Suprapubic skin (tissue), 4 donors: ENCODE data around the gene SPOP. TPM values are rescaled to one million over a fixed set of nuclear protein-coding genes. Genes with fewer than 3 reads are reported as not detected.

Experiments
- DNase-seq, 2 donors: peaks; one replicate each; pipeline ENCODE4 v3.0.0-alpha.2; 2019; ENCODE audit warnings: low spot score in 2 of 2
- H3K27ac ChIP-seq: fragments of 200-600 bp; sonication (generic); one replicate; pipeline ENCODE4 v1.5.1; 2019
- H3K27me3 ChIP-seq: fragments of 200-600 bp; sonication (generic); one replicate; pipeline ENCODE4 v1.5.1; 2019
- H3K36me3 ChIP-seq: fragments of 200-600 bp; sonication (generic); one replicate; pipeline ENCODE4 v1.5.1; 2019
- H3K4me1 ChIP-seq: fragments of 200-600 bp; sonication (generic); one replicate; pipeline ENCODE4 v1.5.1; 2019
- H3K4me3 ChIP-seq: fragments of 200-600 bp; sonication (generic); one replicate; pipeline ENCODE4 v1.5.1; 2019; ENCODE audit warnings: mild to moderate bottlenecking
- H3K9me3 ChIP-seq: fragments of 200-600 bp; sonication (generic); one replicate; pipeline ENCODE4 v1.5.1; 2019
- EP300 ChIP-seq: sonication (generic); formaldehyde crosslinking; IDR thresholded peaks from one replicate; pipeline ENCODE4 v1.6.1; 2017; ENCODE audit warnings: antibody characterized with exemption
- POLR2A ChIP-seq, 2 donors: fragments of 450-650 bp; IDR thresholded peaks; one replicate each; pipeline ENCODE4 v1.6.1; 2017; ENCODE audit warnings: antibody characterized with exemption in 2 of 2, mild to moderate bottlenecking in 2 of 2, moderate library complexity in 2 of 2
- POLR2AphosphoS5 ChIP-seq, 3 donors: sonication (generic); formaldehyde crosslinking; IDR thresholded peaks; one replicate each; pipeline ENCODE4 v1.6.1; 2017; ENCODE audit warnings: antibody characterized with exemption in 3 of 3
- WGBS: methylation state at CpG from one replicate; pipeline ENCODE4 v1.1.5; 2018; 5-methylcytosine and 5-hydroxymethylcytosine counted together
- total RNA-seq, 4 donors: library from RNA; depleted of rRNA; stranded (reverse); fragments of >200 nt; gene quantifications; one replicate each; pipeline ENCODE4 v1.1.0, GENCODE V29; 2016
- TF ChIP-seq, protein P1 (sequence below), 2 donors: fragments of 200-600 bp in 1 of 2; fragments of 450-650 bp in 1 of 2; sonication (generic) in 1 of 2; IDR thresholded peaks; one replicate each; pipeline ENCODE4 v1.5.1; 2016 to 2019; ENCODE audit warnings: antibody characterized with exemption in 2 of 2, mild to moderate bottlenecking in 1 of 2, moderate library complexity in 1 of 2

Gene SPOP
- total RNA-seq, 4 donors from 2014 or later = 26.1 to 59.3 (median 41.7) TPM

DNA sequence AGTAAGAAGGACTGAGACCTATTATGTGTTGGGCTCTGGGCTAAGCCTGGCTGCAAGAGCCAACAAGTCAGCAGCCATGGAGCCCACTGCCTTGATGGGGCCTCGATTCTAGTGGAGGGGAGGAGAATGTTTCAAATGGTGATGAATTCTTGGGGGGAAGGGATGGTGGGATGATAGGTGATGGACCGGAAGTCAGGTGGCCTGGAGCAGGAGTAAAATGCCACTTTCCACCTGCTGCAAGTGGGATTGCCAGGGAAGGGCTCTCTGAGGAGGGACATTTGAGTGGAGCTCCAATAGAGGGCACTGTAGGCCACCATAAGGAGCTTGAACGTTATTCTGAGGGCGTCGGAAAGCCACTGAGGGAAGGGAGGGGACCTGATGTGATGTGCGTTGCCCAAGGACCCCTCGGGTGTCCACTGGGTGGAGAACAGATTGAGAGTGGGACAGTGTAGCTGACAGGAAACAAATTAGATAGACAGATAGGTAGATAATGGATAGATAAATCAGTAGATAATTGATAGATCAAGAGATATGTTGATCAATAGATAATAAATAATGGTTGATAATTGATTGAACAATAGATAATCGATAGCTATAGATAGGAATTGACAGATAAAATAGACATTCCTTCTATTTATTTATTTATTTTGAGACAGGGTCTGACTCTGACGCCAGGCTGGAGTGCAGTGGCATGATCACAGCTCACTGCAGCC, 120.4 kb downstream of the SPOP start:
- H3K27me3 ChIP-seq = peaks cover 4% of the 10 kb centered on the region
- peak; percentile 38 to 56 for DNase-seq
- no peak overlapping the region for H3K4me3 ChIP-seq
- H3K9me3 ChIP-seq = no peaks in the 10 kb centered on the region
- no peaks in the 10 kb centered on the region for H3K36me3 ChIP-seq
- WGBS = 24% methylated on average over 9 of the region's 9 CpGs
- TF ChIP-seq POLR2AphosphoS5 (IDR thresholded peaks at IDR 0.05) = no peak
- TF ChIP-seq, protein P1, sequence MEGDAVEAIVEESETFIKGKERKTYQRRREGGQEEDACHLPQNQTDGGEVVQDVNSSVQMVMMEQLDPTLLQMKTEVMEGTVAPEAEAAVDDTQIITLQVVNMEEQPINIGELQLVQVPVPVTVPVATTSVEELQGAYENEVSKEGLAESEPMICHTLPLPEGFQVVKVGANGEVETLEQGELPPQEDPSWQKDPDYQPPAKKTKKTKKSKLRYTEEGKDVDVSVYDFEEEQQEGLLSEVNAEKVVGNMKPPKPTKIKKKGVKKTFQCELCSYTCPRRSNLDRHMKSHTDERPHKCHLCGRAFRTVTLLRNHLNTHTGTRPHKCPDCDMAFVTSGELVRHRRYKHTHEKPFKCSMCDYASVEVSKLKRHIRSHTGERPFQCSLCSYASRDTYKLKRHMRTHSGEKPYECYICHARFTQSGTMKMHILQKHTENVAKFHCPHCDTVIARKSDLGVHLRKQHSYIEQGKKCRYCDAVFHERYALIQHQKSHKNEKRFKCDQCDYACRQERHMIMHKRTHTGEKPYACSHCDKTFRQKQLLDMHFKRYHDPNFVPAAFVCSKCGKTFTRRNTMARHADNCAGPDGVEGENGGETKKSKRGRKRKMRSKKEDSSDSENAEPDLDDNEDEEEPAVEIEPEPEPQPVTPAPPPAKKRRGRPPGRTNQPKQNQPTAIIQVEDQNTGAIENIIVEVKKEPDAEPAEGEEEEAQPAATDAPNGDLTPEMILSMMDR (IDR thresholded peaks at IDR 0.05) = peak in 1 of 2 donors; percentile 56
- H3K4me1 ChIP-seq = peaks cover 21% of the 10 kb centered on the region
- no peak overlapping the region for H3K27ac ChIP-seq

DNA sequence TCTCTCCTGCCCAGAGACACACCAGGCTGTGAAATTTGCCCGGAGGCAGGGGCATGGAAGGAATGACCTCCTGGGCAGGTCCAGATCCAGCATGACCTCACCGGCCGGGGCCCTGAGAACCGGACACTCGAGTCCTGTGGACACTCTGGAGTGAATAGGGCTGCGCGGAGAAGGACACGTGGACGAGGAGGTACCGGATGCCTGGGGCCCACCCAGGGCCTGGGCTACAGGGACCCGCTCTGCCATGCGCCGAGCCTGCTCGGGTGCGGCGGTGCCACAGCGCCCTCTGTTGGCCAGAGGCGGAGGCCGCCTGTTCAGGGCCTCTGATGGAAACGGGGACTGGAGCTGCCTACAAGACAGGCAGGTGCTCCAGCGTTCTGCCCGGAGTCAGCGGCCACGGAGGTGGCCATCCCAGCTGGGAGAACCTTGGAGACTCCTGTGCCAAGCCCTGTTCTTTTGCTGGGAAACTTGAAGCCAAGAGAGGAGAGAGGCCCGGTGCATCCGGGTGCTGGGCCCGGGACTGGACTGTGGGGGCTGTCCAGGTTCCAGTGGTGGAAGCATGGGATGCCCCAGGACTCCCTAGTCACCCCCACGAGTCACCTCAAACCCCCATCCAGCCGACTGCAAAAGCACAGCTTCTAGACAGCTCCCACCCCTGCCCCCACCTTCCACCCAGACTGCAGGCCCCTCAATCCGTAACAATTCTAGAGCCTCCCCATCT, 121.5 kb downstream of the SPOP start:
- Histone ChIP-seq H3K27me3 (peaks cover 4% of the 10 kb centered on the region), H3K4me3 (no peak overlapping the region), H3K36me3 (no peaks in the 10 kb centered on the region), H3K27ac (no peak overlapping the region), H3K4me1 (peaks cover 25% of the 10 kb centered on the region), H3K9me3 (no peaks in the 10 kb centered on the region)
- DNase-seq = peak; percentile 77 to 85
- 23% methylated on average over 13 of the region's 30 CpGs for WGBS
- TF ChIP-seq POLR2A (IDR thresholded peaks at IDR 0.05) = no peak
- TF ChIP-seq EP300 = no peak
- TF ChIP-seq POLR2AphosphoS5 (IDR thresholded peaks at IDR 0.05) = no peak
- TF ChIP-seq, protein P1 (IDR thresholded peaks at IDR 0.05) = peak; percentile 82 to 97

DNA sequence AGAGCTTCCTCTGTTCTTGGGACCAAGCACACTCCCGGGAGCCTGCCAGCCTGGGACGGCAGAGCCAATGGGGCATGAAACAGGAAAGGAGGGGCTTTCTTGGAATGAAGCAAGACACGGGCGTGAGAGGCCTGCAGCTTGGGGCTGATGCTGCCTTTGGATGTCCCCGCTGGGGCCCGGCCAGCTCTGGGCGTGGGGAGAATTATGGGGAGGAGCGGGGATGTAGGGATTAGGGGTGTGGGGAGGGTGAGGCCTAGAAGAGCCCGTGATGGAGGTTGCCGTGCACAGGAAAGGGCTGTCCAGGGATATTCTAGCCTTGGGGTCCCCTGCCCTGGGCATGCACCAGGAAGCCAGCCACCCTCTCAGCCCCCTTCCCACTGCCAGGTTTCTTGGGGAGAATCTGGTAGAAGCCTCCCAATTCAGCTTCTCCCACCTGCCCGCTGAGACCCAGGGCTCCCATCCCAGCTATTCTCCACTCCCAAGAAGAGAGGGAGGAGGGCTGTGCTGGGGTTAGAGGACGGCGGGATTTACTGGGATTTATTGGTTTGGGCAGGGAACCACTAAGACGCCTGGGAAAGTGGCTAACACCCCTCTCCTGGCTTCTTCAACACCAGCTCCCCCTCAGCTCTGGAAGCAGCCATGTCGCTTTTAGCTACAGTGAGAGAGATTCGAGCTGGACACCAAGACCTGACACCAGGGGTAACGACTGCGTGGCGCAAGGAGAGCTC, 122.2 kb downstream of the SPOP start:
- Histone ChIP-seq H3K27ac (no peak overlapping the region), H3K9me3 (no peaks in the 10 kb centered on the region), H3K4me3 (no peak overlapping the region), H3K36me3 (no peaks in the 10 kb centered on the region), H3K27me3 (peaks cover 4% of the 10 kb centered on the region), H3K4me1 (peaks cover 25% of the 10 kb centered on the region)
- 65% methylated on average over 17 of the region's 19 CpGs for WGBS
- TF ChIP-seq, protein P1 (IDR thresholded peaks at IDR 0.05) = no peak
- no peak for TF ChIP-seq EP300
- no peak for TF ChIP-seq POLR2AphosphoS5 (IDR thresholded peaks at IDR 0.05)
- peak; percentile 60 to 75 for DNase-seq

DNA sequence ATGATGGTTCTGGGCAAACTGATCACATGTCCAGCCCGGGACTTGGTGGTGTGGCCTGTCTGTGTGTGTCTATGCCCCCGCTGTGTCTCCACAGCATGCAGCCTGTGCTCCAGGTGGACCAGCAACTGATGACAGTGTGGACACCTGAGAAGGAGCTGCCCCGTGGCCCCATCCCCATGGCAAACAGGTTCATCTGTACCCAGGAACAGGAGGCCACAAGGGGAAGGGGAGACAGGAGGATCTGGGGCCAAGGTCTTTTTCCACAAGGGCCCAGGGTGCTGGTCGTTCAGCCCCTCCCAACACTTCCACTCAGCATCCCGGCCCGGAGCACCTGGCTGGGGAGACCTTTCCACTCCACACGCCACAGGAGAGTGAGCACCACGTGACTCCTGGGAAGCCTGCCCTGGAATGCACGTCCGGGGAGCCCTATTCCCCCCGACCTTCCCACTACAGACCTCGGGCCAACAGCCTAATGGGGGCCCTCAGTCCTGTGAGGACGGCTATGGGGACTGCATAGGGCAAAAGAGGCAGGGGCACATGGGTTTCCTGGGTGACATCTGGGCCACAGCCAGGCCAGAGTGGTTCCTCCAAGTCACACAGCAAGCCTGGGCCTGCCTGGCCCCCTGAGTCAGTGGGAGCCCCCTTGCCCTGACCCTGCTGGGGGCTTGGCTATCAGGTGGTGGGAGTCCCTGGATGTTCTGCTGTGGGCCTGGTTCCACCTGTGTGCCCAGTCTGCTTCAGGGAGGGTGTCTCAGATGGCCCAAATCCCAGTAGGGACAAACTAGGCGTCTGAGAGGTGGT, 123.0 kb downstream of the SPOP start:
- Histone ChIP-seq H3K4me3 (no peak overlapping the region), H3K36me3 (no peaks in the 10 kb centered on the region), H3K27ac (no peak overlapping the region), H3K9me3 (no peaks in the 10 kb centered on the region), H3K4me1 (peaks cover 25% of the 10 kb centered on the region), H3K27me3 (peaks cover 4% of the 10 kb centered on the region)
- peak; percentile 49 to 60 for DNase-seq
- TF ChIP-seq EP300 = no peak
- TF ChIP-seq, protein P1 (IDR thresholded peaks at IDR 0.05) = no peak
- TF ChIP-seq POLR2A (IDR thresholded peaks at IDR 0.05) = no peak
- no peak for TF ChIP-seq POLR2AphosphoS5 (IDR thresholded peaks at IDR 0.05)
- 71% methylated on average over 6 of the region's 14 CpGs for WGBS
